Neutrophil (primary cell): ENCODE results near the gene SORCS1.

Experiments used
- H3K27ac ChIP-seq: fragments of 200-600 bp; sonication (generic); 2 replicates; pipeline ENCODE4 v1.5.1; 2016; ENCODE audit warnings: mild to moderate bottlenecking, moderate library complexity
- H3K27me3 ChIP-seq: fragments of 200-600 bp; sonication (generic); 2 replicates; pipeline ENCODE4 v1.6.0; 2016; ENCODE audit warnings: mild to moderate bottlenecking
- H3K36me3 ChIP-seq: fragments of 200-600 bp; sonication (generic); 2 replicates; pipeline ENCODE4 v1.5.1; 2017
- H3K4me1 ChIP-seq, 2 experiments: fragments of 200-600 bp in 1 of 2; sonication (generic) in 1 of 2; 1 replicate in 1 of 2; 2 replicates in 1 of 2; pipeline versions ENCODE4 v1.5.1 to v1.6.1; 2013 to 2016; ENCODE audit warnings: low read depth in 1 of 2, low read length in 1 of 2, mild to moderate bottlenecking in 1 of 2, moderate library complexity in 1 of 2; ENCODE audit not compliant: control insufficient read depth in 1 of 2, insufficient read depth in 1 of 2
- H3K4me3 ChIP-seq, 2 experiments: fragments of 200-600 bp in 1 of 2; sonication (generic) in 1 of 2; 1 replicate in 1 of 2; 2 replicates in 1 of 2; pipeline ENCODE4 v1.5.1; 2013 to 2016; ENCODE audit warnings: low read depth in 1 of 2, low read length in 1 of 2, mild to moderate bottlenecking in 1 of 2, moderate library complexity in 1 of 2
- H3K9me3 ChIP-seq: fragments of 200-600 bp; sonication (generic); 2 replicates; pipeline ENCODE4 v1.5.1; 2016
- CTCF ChIP-seq: fragments of 200-600 bp; sonication (generic); IDR thresholded peaks from 2 replicates; pipeline ENCODE4 v1.5.1; 2016; ENCODE audit warnings: antibody characterized with exemption

The SORCS1 gene

DNA sequence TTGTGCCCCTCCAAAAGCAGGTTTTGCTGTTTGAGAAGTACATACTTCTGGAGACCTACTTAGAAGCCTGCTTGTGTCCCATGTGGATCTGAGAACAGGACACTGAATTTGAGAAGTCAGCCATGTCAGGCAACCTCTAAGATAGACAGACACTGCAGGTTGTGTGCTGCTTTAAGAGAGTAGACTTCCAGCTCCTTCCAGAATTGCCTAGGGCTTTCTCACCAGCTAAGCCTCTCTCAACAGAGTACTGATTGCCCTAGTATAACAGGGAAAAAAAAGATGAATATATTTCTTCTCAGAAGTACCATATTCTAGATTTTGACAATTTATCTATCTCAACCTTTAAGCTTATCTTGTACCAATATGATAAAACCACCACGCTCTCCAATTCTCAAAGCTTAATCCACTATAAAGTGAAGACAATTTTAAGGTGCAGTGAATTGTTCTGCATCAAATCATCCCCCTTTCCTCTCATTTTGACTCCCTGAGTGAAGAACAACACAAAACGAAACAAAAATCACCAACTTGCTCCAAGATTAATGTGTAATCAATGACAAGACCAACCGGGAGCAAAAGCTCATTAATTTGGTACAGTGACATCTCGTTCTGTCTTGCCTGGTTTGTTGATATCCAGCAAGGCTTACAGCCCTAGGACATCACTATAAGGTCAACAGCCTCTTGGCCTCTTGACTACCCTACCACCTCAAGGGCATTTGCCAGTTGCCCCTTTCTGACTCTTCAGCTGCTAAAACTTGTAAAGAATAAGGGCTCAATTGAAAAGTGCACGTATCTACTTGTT lies 214.6 kb downstream of the SORCS1 start:
- no peak overlapping the region for H3K27ac ChIP-seq
- H3K36me3 ChIP-seq = no peaks in the 10 kb centered on the region
- H3K4me3 ChIP-seq = no peak overlapping the region
- no peaks in the 10 kb centered on the region for H3K27me3 ChIP-seq
- no peaks in the 10 kb centered on the region for H3K4me1 ChIP-seq
- H3K9me3 ChIP-seq = no peaks in the 10 kb centered on the region
- no peak for TF ChIP-seq CTCF

DNA sequence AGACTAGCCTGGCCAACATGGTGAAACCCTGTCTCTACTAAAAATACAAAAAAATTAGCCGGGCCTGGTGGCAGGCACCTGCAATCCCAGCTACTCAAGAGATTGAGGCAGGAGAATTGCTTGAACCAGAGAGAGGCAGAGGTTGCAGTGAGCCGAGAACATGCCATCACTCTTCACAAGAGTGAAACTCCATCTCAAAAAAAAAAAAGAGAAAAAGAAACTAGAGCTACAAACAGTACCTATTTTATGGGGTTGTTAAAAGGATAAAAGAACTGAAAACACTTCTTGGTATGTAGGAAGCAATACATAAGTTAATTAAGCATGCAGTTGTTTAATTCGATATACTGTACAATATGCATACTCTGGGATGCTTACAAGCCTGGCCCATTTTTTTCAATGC lies 216.9 kb downstream of the SORCS1 start:
- Histone ChIP-seq H3K27me3 (no peaks in the 10 kb centered on the region), H3K36me3 (no peaks in the 10 kb centered on the region), H3K9me3 (no peaks in the 10 kb centered on the region), H3K27ac (no peak overlapping the region), H3K4me1 (no peaks in the 10 kb centered on the region), H3K4me3 (no peak overlapping the region)
- TF ChIP-seq CTCF = no peak

DNA sequence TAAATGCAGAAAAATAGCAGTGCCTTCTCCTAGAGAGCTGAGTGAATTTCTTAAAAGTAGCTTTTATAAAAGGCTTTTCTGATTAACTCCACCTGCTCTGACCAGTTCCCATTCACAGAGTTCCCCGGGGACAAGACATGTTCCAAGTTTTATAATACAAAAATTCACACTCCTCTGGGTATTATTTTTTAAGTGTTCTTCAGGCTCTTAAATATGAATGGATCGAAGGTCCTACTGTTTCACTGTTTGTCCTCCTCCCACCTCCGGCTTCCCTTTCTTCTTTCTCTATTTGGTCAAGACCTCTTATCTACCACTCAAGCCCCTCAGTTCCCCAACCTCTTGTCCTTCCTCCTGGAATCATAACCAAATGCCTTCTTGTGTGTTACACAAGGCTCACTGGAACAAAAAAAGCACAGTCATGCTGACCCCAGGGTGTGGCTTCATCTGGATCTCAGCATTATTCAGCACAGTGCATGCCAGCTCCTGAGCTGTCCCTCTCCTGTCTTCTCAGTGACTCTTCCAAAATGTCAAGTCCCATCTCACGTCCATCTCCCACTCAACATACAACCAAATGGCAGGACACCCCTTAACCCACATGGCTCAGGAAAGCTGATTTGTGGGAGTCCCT lies 222.4 kb downstream of the SORCS1 start:
- Histone ChIP-seq H3K27ac (no peak overlapping the region), H3K36me3 (no peaks in the 10 kb centered on the region)

DNA sequence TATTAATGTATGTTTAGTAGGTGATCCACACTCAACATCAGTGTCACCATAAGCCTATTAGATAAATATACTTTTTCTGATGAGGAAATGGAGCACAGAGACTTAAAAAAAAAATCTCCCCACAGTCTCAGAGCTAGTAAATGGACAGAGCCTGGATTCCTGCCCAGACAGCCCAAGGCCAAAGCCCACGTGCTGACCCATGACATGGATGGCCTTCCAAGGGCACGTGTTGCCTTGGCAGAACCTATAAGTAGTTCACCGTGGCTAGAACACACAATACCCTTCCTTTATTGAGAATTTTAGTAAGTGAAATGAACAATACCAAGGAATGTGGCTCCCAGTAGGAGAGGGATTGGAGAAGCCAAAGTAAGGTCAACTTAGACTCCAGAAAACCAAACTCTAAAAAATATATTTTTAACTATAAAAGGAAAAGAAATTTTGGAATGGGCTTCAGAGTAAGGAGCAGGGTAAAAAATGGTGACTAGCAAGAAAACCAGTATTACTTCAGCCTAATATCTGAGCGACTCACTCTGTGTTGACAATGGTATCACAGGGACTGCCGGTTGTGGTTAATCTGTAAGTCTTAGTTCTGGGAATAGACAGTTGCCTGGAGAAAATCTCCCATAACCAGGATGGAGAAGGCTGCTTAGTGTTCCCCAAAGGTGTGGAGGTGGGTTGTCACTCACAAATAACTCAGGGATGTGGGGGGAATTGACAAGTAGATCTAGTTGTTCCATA lies 223.0 kb downstream of the SORCS1 start:
- no peaks in the 10 kb centered on the region for H3K4me1 ChIP-seq
- H3K36me3 ChIP-seq = no peaks in the 10 kb centered on the region
- no peaks in the 10 kb centered on the region for H3K9me3 ChIP-seq
- no peak overlapping the region for H3K4me3 ChIP-seq
- no peak for TF ChIP-seq CTCF
- no peaks in the 10 kb centered on the region for H3K27me3 ChIP-seq
- no peak overlapping the region for H3K27ac ChIP-seq

More for the DNA sequence above, 222.4 kb downstream of the SORCS1 start:
- H3K27me3 ChIP-seq = no peaks in the 10 kb centered on the region
- H3K4me1 ChIP-seq = no peaks in the 10 kb centered on the region
- TF ChIP-seq CTCF = no peak
- no peak overlapping the region for H3K4me3 ChIP-seq
- no peaks in the 10 kb centered on the region for H3K9me3 ChIP-seq

DNA sequence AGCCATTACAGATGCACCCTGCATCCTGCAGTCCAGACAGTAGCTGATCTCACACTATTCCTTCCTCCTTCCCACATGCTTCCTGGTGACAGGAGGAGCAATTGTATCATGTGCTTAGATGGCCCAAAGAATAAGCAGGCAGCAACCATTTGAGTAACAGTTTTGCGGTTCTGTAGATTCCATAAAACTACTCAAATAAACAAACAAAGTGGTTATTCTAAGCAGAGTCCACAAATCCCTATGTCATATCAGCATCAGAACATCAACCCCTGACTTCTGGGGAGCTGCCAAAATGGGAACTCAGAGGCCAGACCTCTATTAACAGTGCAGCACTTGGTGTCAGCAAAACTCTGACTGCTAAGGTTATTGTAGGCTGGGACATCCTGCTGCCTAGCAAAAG lies 226.0 kb downstream of the SORCS1 start:
- no peak overlapping the region for H3K4me3 ChIP-seq
- no peaks in the 10 kb centered on the region for H3K4me1 ChIP-seq
- H3K36me3 ChIP-seq = no peaks in the 10 kb centered on the region
- TF ChIP-seq CTCF = no peak
- H3K27ac ChIP-seq = no peak overlapping the region
- H3K9me3 ChIP-seq = no peaks in the 10 kb centered on the region
- no peaks in the 10 kb centered on the region for H3K27me3 ChIP-seq
